Liver (tissue), 9 donors: ENCODE measurements around the gene PCDHA1. TPM values are rescaled to one million over a fixed set of nuclear protein-coding genes. Genes with fewer than 3 reads are reported as not detected.
"Not testable (repeated sequence)": the region's sequence is repeated elsewhere in the genome, so short reads cannot be mapped to it uniquely, and the experiment has no call there.

ENCODE experiments used
- DNase-seq: peaks from one replicate; pipeline ENCODE4 v3.0.0-alpha.2; 2017; ENCODE audit warnings: low spot score
- H3K27ac ChIP-seq, 2 donors: one replicate each; pipeline ENCODE4 v1.7.0; 2013; ENCODE audit warnings: inconsistent platforms in 2 of 2, low read length in 2 of 2, control low read depth in 1 of 2, low read depth in 1 of 2, mild to moderate bottlenecking in 1 of 2
- H3K27me3 ChIP-seq, 4 donors: one replicate each; pipeline versions ENCODE4 v1.6.1 to v1.7.0; 2013; ENCODE audit warnings: low read length in 3 of 4, inconsistent platforms in 1 of 4, mild to moderate bottlenecking in 1 of 4, moderate library complexity in 1 of 4; ENCODE audit not compliant: control insufficient read depth in 4 of 4, insufficient read depth in 4 of 4
- H3K36me3 ChIP-seq, 4 donors: one replicate each; pipeline versions ENCODE4 v1.6.1 to v1.7.0; 2013; ENCODE audit warnings: low read length in 3 of 4, mild to moderate bottlenecking in 3 of 4, low read depth in 1 of 4, moderate library complexity in 1 of 4; ENCODE audit not compliant: control insufficient read depth in 4 of 4, insufficient read depth in 3 of 4
- H3K4me1 ChIP-seq, 4 donors: one replicate each; pipeline versions ENCODE4 v1.6.1 to v1.7.0; 2013; ENCODE audit warnings: low read length in 3 of 4, mild to moderate bottlenecking in 3 of 4, moderate library complexity in 1 of 4; ENCODE audit not compliant: control insufficient read depth in 4 of 4, insufficient read depth in 4 of 4
- H3K4me3 ChIP-seq, 3 donors: one replicate each; pipeline versions ENCODE4 v1.6.1 to v1.7.0; 2013; ENCODE audit warnings: low read length in 3 of 3, control low read depth in 1 of 3, low read depth in 1 of 3, mild to moderate bottlenecking in 1 of 3
- H3K9ac ChIP-seq, 2 donors: one replicate each; pipeline ENCODE4 v1.7.0; 2013; ENCODE audit warnings: low read length in 2 of 2, mild to moderate bottlenecking in 2 of 2, moderate library complexity in 2 of 2, control low read depth in 1 of 2, low read depth in 1 of 2
- H3K9me3 ChIP-seq, 4 donors: one replicate each; pipeline versions ENCODE4 v1.6.1 to v1.7.0; 2013; ENCODE audit warnings: low read length in 3 of 4; ENCODE audit not compliant: control insufficient read depth in 4 of 4
- ATF3 ChIP-seq: IDR thresholded peaks from 2 replicates; pipeline ENCODE4 v1.6.1; 2016; ENCODE audit warnings: antibody characterized with exemption
- FOXA1 ChIP-seq: IDR thresholded peaks from 2 replicates; pipeline ENCODE4 v1.6.1; 2016; ENCODE audit warnings: antibody characterized with exemption
- HNF4A ChIP-seq, 2 donors: conservative IDR thresholded peaks; 2 replicates each; pipeline ENCODE4 v1.6.1; 2016; ENCODE audit warnings: antibody characterized with exemption in 2 of 2, mild to moderate bottlenecking in 2 of 2
- HNF4G ChIP-seq: IDR thresholded peaks from 2 replicates; pipeline ENCODE4 v1.6.1; 2016; ENCODE audit warnings: antibody characterized with exemption
- JUND ChIP-seq, 2 donors: IDR thresholded peaks; 2 replicates each; pipeline ENCODE4 v1.6.1; 2016; ENCODE audit warnings: antibody characterized with exemption in 2 of 2
- MAX ChIP-seq: IDR thresholded peaks from 2 replicates; pipeline ENCODE4 v1.6.1; 2016; ENCODE audit warnings: antibody characterized with exemption
- RAD21 ChIP-seq, 2 donors: IDR thresholded peaks; 2 replicates each; pipeline ENCODE4 v1.6.1; 2016; ENCODE audit warnings: antibody characterized with exemption in 2 of 2, mild to moderate bottlenecking in 2 of 2
- REST ChIP-seq: IDR thresholded peaks from 2 replicates; pipeline ENCODE4 v1.6.1; 2016; ENCODE audit warnings: antibody characterized with exemption, mild to moderate bottlenecking
- SP1 ChIP-seq: IDR thresholded peaks from 2 replicates; pipeline ENCODE4 v1.6.1; 2018; ENCODE audit warnings: antibody characterized with exemption, mild to moderate bottlenecking
- YY1 ChIP-seq: IDR thresholded peaks from 2 replicates; pipeline ENCODE4 v1.6.1; 2016; ENCODE audit warnings: antibody characterized with exemption, mild to moderate bottlenecking
- ZBTB33 ChIP-seq: IDR thresholded peaks from 2 replicates; pipeline ENCODE4 v1.6.1; 2016; ENCODE audit warnings: antibody characterized with exemption
- WGBS: extraction: QIAGEN DNeasy Blood & Tissue Kit; methylation state at CpG from one replicate; pipeline ENCODE4 v1.1.7; 2013; 5-methylcytosine and 5-hydroxymethylcytosine counted together
- polyA plus RNA-seq, 2 donors: library from polyadenylated mRNA; stranded (reverse) in 1 of 2; unstranded in 1 of 2; fragments of 200-250 nt in 1 of 2; fragments of >200 nt in 1 of 2; fragmentation: Nextera tagmentation in 1 of 2; extraction: Ambion mirVana in 1 of 2; gene quantifications; one replicate each; pipeline versions ENCODE4 v1.2.1 to v1.2.3, GENCODE V29; 2013 to 2015
- total RNA-seq, 2 donors: library from RNA; depleted of rRNA; stranded (reverse); fragments of >200 nt; gene quantifications; one replicate each; pipeline ENCODE4 v1.2.3, GENCODE V29; 2014
- donor health status: healthy.
- donor health status: healthy.
- donor health status: healthy.
- donor health status: healthy.
- donor health status: healthy.

Gene PCDHA1
- total and polyA plus RNA-seq, 4 donors: not detected

GRCh38 chr5:140767444-140767843, 18.5 kb upstream of the PCDHA1 start:
- TF ChIP-seq RAD21 (IDR thresholded peaks at IDR 0.05) (no peak), SP1 (no peak), HNF4A (conservative IDR thresholded peaks at IDR 0.05) (no peak)
- no peak overlapping the region for H3K4me3 ChIP-seq
- H3K4me1 ChIP-seq: no peaks in the 10 kb centered on the region
- DNase-seq: no peak
- WGBS: 81% methylated on average over 4 of the region's 4 CpGs
- no peaks in the 10 kb centered on the region for H3K36me3 ChIP-seq
- peaks cover 23 to 82% (median 46%) of the 10 kb centered on the region in 4 donors for H3K9me3 ChIP-seq
- no peak overlapping the region for H3K27ac ChIP-seq
- no peaks in the 10 kb centered on the region for H3K27me3 ChIP-seq
- no peak overlapping the region for H3K9ac ChIP-seq

- H3K27me3 ChIP-seq: no peaks in the 10 kb centered on the region
- H3K27ac ChIP-seq: no peak overlapping the region
- no peak overlapping the region for H3K4me3 ChIP-seq
- peaks cover 29 to 63% (median 41%) of the 10 kb centered on the region in 4 donors for H3K9me3 ChIP-seq
- WGBS: 83% methylated on average over 1 of the region's 1 CpG
- H3K9ac ChIP-seq: no peak overlapping the region
- H3K4me1 ChIP-seq: no peaks in the 10 kb centered on the region
- DNase-seq: no peak
- no peaks in the 10 kb centered on the region for H3K36me3 ChIP-seq
- no peak for TF ChIP-seq YY1
- no peak for TF ChIP-seq JUND (IDR thresholded peaks at IDR 0.05)
- no peak for TF ChIP-seq HNF4G
Observed at GRCh38 chr5:140780512-140780911, 5.4 kb upstream of the PCDHA1 start.

- not testable (repeated sequence) for H3K9ac ChIP-seq, H3K36me3 ChIP-seq, H3K27ac ChIP-seq, H3K27me3 ChIP-seq, H3K4me1 ChIP-seq, DNase-seq
- Histone ChIP-seq H3K9me3 (peaks cover 43 to 68% (median 48%) of the 10 kb centered on the region in 4 donors), H3K4me3 (peak overlapping the region in 1 of 3 donors; percentile 59)
- WGBS: 42% methylated on average over 44 of the region's 44 CpGs
Observed at GRCh38 chr5:140787422-140787821, 1.5 kb downstream of the PCDHA1 start.

- H3K36me3 ChIP-seq, H3K4me1 ChIP-seq, H3K27me3 ChIP-seq, H3K27ac ChIP-seq, H3K9ac ChIP-seq, DNase-seq: not testable (repeated sequence)
- WGBS: 40% methylated on average over 70 of the region's 70 CpGs
- Histone ChIP-seq H3K9me3 (peaks cover 42 to 68% (median 47%) of the 10 kb centered on the region in 4 donors), H3K4me3 (peak overlapping the region in 1 of 3 donors; percentile 19)
Observed at GRCh38 chr5:140787849-140788504, 2.0 kb downstream of the PCDHA1 start.

- Histone ChIP-seq H3K36me3 (no peaks in the 10 kb centered on the region), H3K9me3 (peaks cover 45 to 75% (median 49%) of the 10 kb centered on the region in 4 donors), H3K9ac (no peak overlapping the region), H3K27me3 (peaks cover 0 to 5% (median 3%) of the 10 kb centered on the region in 4 donors), H3K4me3 (no peak overlapping the region), H3K4me1 (no peaks in the 10 kb centered on the region), H3K27ac (no peak overlapping the region)
- no peak for DNase-seq
- 27% methylated on average over 2 of the region's 2 CpGs for WGBS
- TF ChIP-seq ATF3 (no peak), REST (no peak), ZBTB33 (no peak), HNF4G (no peak), FOXA1 (no peak), JUND (IDR thresholded peaks at IDR 0.05) (no peak), RAD21 (IDR thresholded peaks at IDR 0.05) (no peak), YY1 (no peak), MAX (no peak)
Observed at GRCh38 chr5:140791089-140791488, 5.1 kb downstream of the PCDHA1 start.
